HEK293T (cell line): ENCODE results near the gene CFTR.

Source experiments
- BHLHE40 ChIP-seq: fragments of 450-650 bp; IDR thresholded peaks from 2 replicates; pipeline ENCODE4 v1.6.1; 2016; ENCODE audit warnings: mild to moderate bottlenecking, moderate library complexity, borderline replicate concordance
- CTBP1 ChIP-seq: fragments of 450-650 bp; IDR thresholded peaks from 2 replicates; pipeline ENCODE4 v1.6.1; 2016; ENCODE audit warnings: borderline replicate concordance
- ELF4 ChIP-seq: fragments of 450-650 bp; IDR thresholded peaks from 2 replicates; pipeline ENCODE4 v1.6.1; 2017; ENCODE audit warnings: antibody characterized with exemption
- FOXA1 ChIP-seq: fragments of 450-650 bp; IDR thresholded peaks from 2 replicates; pipeline ENCODE4 v1.6.1; 2016; ENCODE audit warnings: mild to moderate bottlenecking
- FOXM1 ChIP-seq: fragments of 450-650 bp; IDR thresholded peaks from 2 replicates; pipeline ENCODE4 v1.6.1; 2017; ENCODE audit warnings: mild to moderate bottlenecking, borderline replicate concordance
- L3MBTL2 ChIP-seq: fragments of 450-650 bp; conservative IDR thresholded peaks from 2 replicates; pipeline ENCODE4 v1.6.1; 2016; ENCODE audit warnings: mild to moderate bottlenecking
- SP1 ChIP-seq: fragments of 450-650 bp; IDR thresholded peaks from 2 replicates; pipeline ENCODE4 v1.6.1; 2017
- TARDBP ChIP-seq: fragments of 450-650 bp; IDR thresholded peaks from 2 replicates; pipeline ENCODE4 v1.6.1; 2016

DNA sequence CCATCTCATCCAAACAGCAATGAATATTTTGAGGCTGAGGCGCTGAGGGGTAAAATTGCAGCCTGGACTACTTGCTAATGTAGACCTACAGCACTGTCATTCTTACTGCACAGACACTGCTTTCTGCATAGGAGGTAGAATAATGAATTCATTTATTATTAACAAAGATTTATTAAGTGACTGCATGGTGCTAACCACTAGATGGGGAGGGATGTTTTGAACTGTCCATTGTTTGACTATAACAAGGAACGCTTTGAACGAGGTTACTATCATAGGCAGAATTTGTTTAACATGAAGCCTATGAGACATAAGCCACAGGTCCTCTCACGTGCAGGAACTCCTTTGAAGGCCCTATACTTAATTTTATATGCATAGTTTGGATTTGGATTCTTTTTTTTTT is 143.8 kb downstream of the CFTR start:
- no peak for TF ChIP-seq ELF4
- no peak for TF ChIP-seq SP1
- TF ChIP-seq FOXM1, result no peak
- TF ChIP-seq L3MBTL2, result no peak
- TF ChIP-seq CTBP1, result no peak
- TF ChIP-seq TARDBP, result no peak
- TF ChIP-seq BHLHE40, result no peak
- TF ChIP-seq FOXA1, result no peak
